Mesodermal cell (in vitro differentiated cells): Measurements from ENCODE around the gene IMMT.

ENCODE experiments used
- H3K27ac ChIP-seq: 2 replicates; pipeline ENCODE4 v1.7.0; 2013; ENCODE audit warnings: mild to moderate bottlenecking, low read depth, low read length, moderate library complexity; ENCODE audit not compliant: severe bottlenecking
- H3K36me3 ChIP-seq: 2 replicates; pipeline ENCODE4 v1.7.1; 2013; ENCODE audit warnings: mild to moderate bottlenecking, low read length, moderate library complexity; ENCODE audit not compliant: control insufficient read depth, insufficient read depth
- H3K4me1 ChIP-seq: one replicate; pipeline ENCODE4 v1.7.1; 2013; ENCODE audit warnings: mild to moderate bottlenecking, low read length; ENCODE audit not compliant: insufficient read depth, control insufficient read depth, poor library complexity, severe bottlenecking
- H3K4me3 ChIP-seq: 2 replicates; pipeline ENCODE4 v1.7.0; 2013; ENCODE audit warnings: low read length, control low read depth, mild to moderate bottlenecking; ENCODE audit not compliant: insufficient read depth, poor library complexity, severe bottlenecking; ENCODE audit errors: extremely low read depth
- H3K9me3 ChIP-seq: 2 replicates; pipeline ENCODE4 v1.7.1; 2013; ENCODE audit warnings: mild to moderate bottlenecking, low read length, moderate library complexity; ENCODE audit not compliant: control insufficient read depth
- WGBS, 2 experiments: methylation state at CpG; one replicate each; pipeline ENCODE4 v1.1.5; 2013; ENCODE audit warnings: missing lambda C conversion rate in 2 of 2; ENCODE audit not compliant: insufficient coverage in 2 of 2; 5-methylcytosine and 5-hydroxymethylcytosine counted together

Gene IMMT

DNA sequence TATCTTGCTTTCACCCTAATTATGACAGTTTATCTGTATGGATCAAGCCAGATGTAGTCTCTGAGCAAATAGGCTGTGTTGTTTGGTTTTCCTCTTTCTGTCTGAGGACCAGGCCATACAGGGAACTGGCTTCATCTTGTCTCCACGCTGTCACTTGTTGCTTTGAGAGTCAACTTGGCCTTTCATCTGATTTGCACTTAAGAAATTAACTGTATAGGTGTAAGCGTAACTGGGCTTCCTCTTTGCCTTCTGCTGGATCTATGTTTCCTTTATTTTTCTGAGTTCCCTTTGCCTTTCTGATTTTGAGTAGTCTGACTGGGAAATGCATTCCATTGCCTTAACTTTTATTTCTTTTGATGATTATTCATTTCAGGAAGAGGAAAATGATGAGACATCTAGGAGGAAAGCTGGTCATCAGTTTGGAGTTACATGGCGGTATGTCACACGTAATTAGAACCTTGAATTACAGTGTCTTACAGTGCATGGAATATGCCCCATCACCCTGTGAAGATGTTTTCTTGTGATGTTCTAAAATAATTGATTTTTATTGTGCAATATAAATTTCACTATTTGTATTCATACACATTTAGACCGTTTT, 71.8 kb downstream of the IMMT start:
- H3K4me3 ChIP-seq, result no peak overlapping the region
- H3K27ac ChIP-seq, result no peak overlapping the region
- H3K4me1 ChIP-seq, result no peaks in the 10 kb centered on the region
- H3K9me3 ChIP-seq, result no peaks in the 10 kb centered on the region
- WGBS, 2 experiments, result 96 to 100% methylated on average over 3 of the region's 5 CpGs
- peaks cover 98% of the 10 kb centered on the region for H3K36me3 ChIP-seq

GRCh38 chr2:86118130-86118529, 77.1 kb downstream of the IMMT start:
- Histone ChIP-seq H3K27ac (no peak overlapping the region), H3K36me3 (peaks cover 92% of the 10 kb centered on the region)
- WGBS, 2 experiments, result no CpG with 5 or more reads among the region's 2 CpGs

GRCh38 chr2:86107031-86107430, 88.2 kb downstream of the IMMT start:
- peaks cover 53% of the 10 kb centered on the region for H3K36me3 ChIP-seq

More at GRCh38 chr2:86118130-86118529, 77.1 kb downstream of the IMMT start:
- peaks cover 21% of the 10 kb centered on the region for H3K4me1 ChIP-seq
- H3K9me3 ChIP-seq, result no peaks in the 10 kb centered on the region
- no peak overlapping the region for H3K4me3 ChIP-seq

DNA sequence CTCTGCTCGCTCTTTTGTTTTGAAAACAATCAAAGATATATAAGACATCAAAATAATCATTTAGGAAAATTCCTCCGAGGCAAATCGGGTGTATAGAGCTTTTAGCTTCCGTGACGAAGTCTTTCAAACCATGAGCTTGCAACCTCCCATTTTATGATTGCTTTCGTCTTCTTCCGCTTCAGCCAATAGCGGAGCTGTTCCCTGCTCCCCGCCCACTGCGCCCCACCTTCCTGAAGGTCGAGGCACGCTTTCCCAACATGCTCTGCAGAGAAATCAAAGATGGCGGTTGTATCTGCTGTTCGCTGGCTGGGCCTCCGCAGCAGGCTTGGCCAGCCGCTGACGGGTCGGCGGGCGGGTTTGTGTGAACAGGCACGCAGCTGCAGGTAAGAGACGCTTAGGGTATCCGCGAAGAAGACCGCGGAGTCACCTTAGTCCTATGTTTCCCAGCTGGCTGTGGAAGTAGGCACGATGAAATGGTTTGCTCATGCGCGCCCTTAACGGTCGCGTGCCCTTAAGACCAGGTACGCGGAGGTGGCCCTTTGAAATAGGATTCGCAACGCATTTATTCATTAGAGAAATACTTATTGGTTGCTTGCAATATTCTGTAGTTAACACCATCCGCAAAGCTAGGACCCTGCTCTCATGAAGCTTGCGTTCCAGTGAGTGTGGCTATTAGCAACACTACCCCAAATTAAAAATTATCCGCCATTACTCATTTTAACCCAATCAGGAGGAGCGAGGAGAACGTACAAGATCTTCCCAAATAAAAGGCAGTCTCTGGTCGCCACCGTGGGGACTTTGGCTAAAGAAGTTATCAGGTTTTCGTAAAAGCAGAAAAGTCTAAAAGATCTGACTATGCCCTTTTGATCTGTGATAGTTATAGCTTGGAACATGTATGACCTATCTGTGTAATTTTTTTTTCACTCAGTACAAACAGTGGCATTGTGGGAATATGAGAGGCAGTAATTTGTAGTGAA, 89.0 kb downstream of the IMMT start, which contains the start of gene PTCD3:
Gene PTCD3, plus strand, starts transcription at position 267 of the 977 bp plus-strand sequence. Its CDS starts 13 bp downstream, at position 280.
- Histone ChIP-seq H3K36me3 (peaks cover 54% of the 10 kb centered on the region), H3K4me1 (peaks cover 6% of the 10 kb centered on the region), H3K9me3 (no peaks in the 10 kb centered on the region), H3K4me3 (peak within 1 kb of the TSS; percentile 92), H3K27ac (peak within 1 kb of the TSS; percentile 95)
- 0 to 1% methylated on average over 26 to 34 of the region's 44 CpGs for WGBS, 2 experiments

More at GRCh38 chr2:86107031-86107430, 88.2 kb downstream of the IMMT start:
- Histone ChIP-seq H3K4me3 (peak overlapping the region; percentile 92), H3K9me3 (no peaks in the 10 kb centered on the region), H3K4me1 (peaks cover 6% of the 10 kb centered on the region), H3K27ac (no peak overlapping the region)
- 26% methylated on average over 3 of the region's 5 CpGs; no CpG with 5 or more reads in 1 of the 2 experiments for WGBS, 2 experiments

DNA sequence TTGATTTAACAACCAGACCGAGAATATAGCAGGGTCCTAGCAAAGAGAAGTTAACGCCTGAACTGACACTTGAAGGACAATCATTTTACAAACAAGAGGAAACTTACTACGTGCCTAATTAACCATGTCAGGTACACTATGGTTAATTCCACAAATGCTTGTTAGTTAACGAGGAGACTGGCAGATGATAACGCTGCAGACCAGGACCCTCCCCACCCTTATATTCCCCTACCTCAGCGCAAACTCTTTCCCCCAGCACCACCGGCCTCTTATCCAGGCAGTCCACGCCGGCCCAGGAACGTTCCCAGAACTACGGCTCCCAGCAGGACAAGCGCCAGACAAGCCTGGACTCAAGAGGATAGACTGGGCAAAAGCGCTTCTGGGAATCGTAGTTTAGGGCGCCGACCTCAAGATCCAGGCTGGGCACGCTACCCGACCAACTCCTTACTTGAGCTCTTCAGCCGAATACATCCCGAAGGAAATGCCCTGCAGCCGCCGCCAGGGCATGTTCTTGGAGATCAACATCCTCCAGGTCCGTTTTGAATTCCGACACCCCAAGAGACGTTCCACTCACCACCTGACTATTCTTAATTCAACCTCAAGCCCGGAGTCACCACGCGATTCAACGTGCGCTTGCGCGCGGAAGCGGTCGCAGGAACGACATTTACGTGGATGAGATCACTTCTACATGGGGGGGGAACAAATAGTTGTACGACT, 89.9 kb downstream of the IMMT start, which contains the start of gene POLR1A:
Gene POLR1A, minus strand, starts transcription at position 635 of the 717 bp plus-strand sequence. Its CDS starts 110 bp downstream, at position 525.
- peaks cover 53% of the 10 kb centered on the region for H3K36me3 ChIP-seq
- peaks cover 6% of the 10 kb centered on the region for H3K4me1 ChIP-seq
- WGBS, 2 experiments, result 0% methylated on average over 26 to 31 of the region's 38 CpGs
- H3K4me3 ChIP-seq, result peak within 1 kb of the TSS; percentile 92
- H3K27ac ChIP-seq, result peak within 1 kb of the TSS; percentile 95
- no peaks in the 10 kb centered on the region for H3K9me3 ChIP-seq

GRCh38 chr2:86102157-86102556, 93.1 kb downstream of the IMMT start:
- Histone ChIP-seq H3K36me3 (peaks cover 59% of the 10 kb centered on the region), H3K4me3 (no peak overlapping the region), H3K4me1 (no peaks in the 10 kb centered on the region), H3K9me3 (no peaks in the 10 kb centered on the region), H3K27ac (no peak overlapping the region)

- no peak overlapping the region for H3K4me3 ChIP-seq
- no peaks in the 10 kb centered on the region for H3K9me3 ChIP-seq
- no peaks in the 10 kb centered on the region for H3K4me1 ChIP-seq
- no CpG with 5 or more reads among the region's 1 CpG for WGBS, 2 experiments
- H3K36me3 ChIP-seq, result peaks cover 82% of the 10 kb centered on the region
- no peak overlapping the region for H3K27ac ChIP-seq
These were observed 97.3 kb downstream of the IMMT start for GRCh38 chr2:86097913-86098312.

- Histone ChIP-seq H3K4me3 (no peak overlapping the region), H3K36me3 (peaks cover 77% of the 10 kb centered on the region), H3K9me3 (no peaks in the 10 kb centered on the region), H3K4me1 (no peaks in the 10 kb centered on the region), H3K27ac (no peak overlapping the region)
- 83% methylated on average over 1 of the region's 3 CpGs; no CpG with 5 or more reads in 1 of the 2 experiments for WGBS, 2 experiments
These were observed 98.0 kb downstream of the IMMT start for GRCh38 chr2:86097114-86097896.

- no peak overlapping the region for H3K27ac ChIP-seq
- no peak overlapping the region for H3K4me3 ChIP-seq
- H3K36me3 ChIP-seq, result peaks cover 78% of the 10 kb centered on the region
- H3K9me3 ChIP-seq, result no peaks in the 10 kb centered on the region
- 100% methylated on average over 1 of the region's 1 CpG; no CpG with 5 or more reads in 1 of the 2 experiments for WGBS, 2 experiments
- H3K4me1 ChIP-seq, result no peaks in the 10 kb centered on the region
These were observed 101.0 kb downstream of the IMMT start for GRCh38 chr2:86094229-86094628.
